VCaP (cell line): ENCODE results near the gene ANGPTL4.
A peak's percentile ranks its signal among the peaks of the same experiment; 100 is the strongest.
"Not testable (repeated sequence)": the region's sequence is repeated elsewhere in the genome, so short reads cannot be mapped to it uniquely, and the experiment has no call there.

Experiments
- H3K27ac ChIP-seq: fragments of 450-650 bp; 2 replicates; pipeline ENCODE4 v1.5.1; 2017
- CTCF ChIP-seq: fragments of 450-650 bp; conservative IDR thresholded peaks from 2 replicates; pipeline ENCODE4 v1.5.1; 2017; ENCODE audit warnings: mild to moderate bottlenecking, moderate library complexity

Gene ANGPTL4

GRCh38 chr19:8366121-8366581 is 2.2 kb downstream of the ANGPTL4 start:
- no peak for TF ChIP-seq CTCF

DNA sequence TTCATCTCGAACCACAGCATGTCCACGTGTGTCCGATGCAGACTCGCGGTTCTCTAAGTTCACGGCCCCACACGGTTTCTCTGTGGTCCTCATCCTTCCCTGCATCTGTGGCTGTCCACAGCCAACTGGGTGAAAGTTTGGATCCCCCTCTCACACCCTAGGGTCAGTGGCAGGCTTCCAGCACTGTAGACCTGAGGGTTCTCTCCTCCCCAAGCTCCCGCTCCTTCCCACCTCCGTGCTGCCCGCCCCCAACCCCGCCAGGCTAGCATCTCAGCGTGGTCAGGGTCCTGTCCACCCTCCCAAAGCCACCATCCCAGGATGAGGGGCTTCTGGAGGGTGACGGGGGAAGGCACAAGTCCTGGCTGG is 3.0 kb downstream of the ANGPTL4 start:
- no peak for TF ChIP-seq CTCF
- H3K27ac ChIP-seq, result no peak overlapping the region

More at GRCh38 chr19:8366121-8366581, 2.2 kb downstream of the ANGPTL4 start:
- no peak overlapping the region for H3K27ac ChIP-seq

DNA sequence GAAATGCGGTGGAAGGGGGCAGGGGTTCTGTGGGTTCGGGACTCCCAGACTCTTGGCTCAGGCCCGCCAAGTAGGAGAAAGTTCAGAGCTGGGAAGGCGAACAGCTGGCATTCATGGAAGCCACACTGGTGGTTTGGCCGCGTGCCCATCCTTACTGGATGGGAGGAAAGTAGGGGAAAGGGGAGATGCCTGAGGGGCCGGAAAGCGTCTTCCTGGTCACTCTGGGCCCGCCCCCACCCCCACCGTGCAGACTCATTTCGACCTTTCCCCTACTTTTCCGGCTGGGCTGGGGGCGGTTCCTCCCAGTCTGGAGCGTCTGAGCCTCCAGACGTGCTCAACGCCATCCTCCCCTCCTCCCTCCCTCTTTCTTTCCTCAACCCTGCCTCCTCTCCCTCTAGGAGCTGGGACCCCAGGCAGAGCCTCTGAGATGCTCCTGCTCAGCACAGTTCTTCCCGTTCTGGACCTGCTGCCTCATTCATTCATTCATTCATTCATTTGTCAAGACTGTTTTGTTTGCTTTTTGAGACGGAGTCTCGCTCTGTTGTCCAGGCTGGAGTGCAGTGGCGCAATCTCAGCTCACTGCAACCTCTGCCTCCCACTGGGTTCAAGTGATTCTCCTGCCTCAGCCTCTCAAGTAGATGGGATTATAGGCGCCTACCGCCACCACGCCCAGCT is 3.5 kb downstream of the ANGPTL4 start:
- TF ChIP-seq CTCF, result no peak
- no peak overlapping the region for H3K27ac ChIP-seq

DNA sequence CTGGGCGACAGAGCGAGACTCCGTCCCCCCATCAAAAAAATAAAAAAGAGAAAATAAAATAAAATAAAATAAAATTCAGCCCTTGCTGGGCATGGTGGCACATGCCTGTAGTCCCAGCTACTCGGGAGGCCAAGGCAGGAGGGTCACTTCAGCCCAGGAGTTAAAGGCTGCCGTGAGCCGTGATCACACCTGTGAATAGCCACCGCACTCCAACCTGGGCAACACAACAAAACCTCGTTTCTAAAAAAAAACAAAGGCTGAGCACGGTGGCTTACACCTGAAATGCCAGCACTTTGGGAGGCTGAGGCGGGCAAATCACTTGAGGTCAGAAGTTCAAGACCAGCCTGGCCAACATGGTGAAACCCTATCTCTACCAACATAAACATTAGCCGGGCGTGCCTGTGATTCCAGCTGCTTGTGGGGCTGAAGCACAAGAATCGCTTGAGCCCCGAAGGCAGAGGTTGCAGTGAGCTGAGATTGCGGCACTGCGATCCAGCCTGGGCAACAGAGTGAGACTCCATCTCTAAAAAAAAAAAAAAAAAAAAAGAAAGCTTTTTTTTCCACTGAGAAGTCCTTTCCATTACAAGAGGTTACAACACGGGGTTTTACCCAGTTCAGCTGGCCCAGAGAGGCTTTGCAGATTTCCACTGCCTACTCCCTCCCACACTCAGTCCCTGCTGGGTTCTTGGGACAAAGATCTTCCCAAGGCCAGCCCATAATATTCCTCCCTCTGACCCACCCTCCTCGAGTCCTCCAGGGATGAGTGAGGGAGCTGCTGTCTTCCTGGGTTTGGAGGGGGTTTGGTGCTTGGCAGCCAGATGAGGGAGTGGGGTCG is 6.4 kb downstream of the ANGPTL4 start:
- H3K27ac ChIP-seq, result no peak overlapping the region
- TF ChIP-seq CTCF, result no peak

- no peak for TF ChIP-seq CTCF
- no peak overlapping the region for H3K27ac ChIP-seq
These were observed 7.3 kb downstream of the ANGPTL4 start for GRCh38 chr19:8371011-8371804.

GRCh38 chr19:8373867-8374813 is 10.2 kb downstream of the ANGPTL4 start:
- H3K27ac ChIP-seq, result peak overlapping the region; percentile 36
- TF ChIP-seq CTCF, result no peak

DNA sequence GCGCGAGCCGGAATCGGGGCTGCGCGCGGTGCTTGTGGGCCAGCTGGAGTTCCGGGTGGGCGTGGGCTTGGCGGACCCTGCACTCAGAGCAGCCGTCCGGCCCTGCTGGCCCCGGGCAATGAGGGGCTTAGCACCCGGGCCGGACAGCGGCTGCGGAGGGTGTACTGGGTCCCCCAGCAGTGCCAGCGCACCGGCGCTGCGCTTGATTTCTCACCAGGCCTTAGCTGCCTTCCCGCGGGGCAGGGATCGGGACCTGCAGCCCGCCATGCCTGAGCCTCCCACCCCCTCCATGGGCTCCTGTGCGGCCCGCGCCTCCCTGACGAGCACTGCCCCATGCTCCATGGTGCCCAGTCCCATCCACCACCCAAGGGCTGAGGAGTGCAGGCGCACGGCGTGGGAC is 11.8 kb downstream of the ANGPTL4 start:
- H3K27ac ChIP-seq, result not testable (repeated sequence)

- H3K27ac ChIP-seq, result not testable (repeated sequence)
These were observed 12.5 kb downstream of the ANGPTL4 start for GRCh38 chr19:8376373-8376974.
